ENCODE measurements around the gene UTS2R.

Gene UTS2R

GRCh38 chr17:82371333-82372248, at the start of gene UTS2R:
TSS of gene UTS2R (plus strand) at chr17:82371765. CDS start at chr17:82374325, 2,560 bp downstream.
- Histone ChIP-seq H3K27me3 (peaks cover 0 to 73% of the 10 kb centered on the region in 2 donors), H3K36me3 (no peaks in the 10 kb centered on the region), H3K4me3 (peak within 1 kb of the TSS; percentile 0 to 29), H3K27ac (no peak within 1 kb of the TSS), H3K9me3 (no peaks in the 10 kb centered on the region), H3K4me1 (peaks cover 0 to 25% (median 19%) of the 10 kb centered on the region in 4 donors)
- intact Hi-C loops (cut with DNase I; ENCODE audit: low total_unique reads) = no loop called here
- no peak for DNase-seq
- TF ChIP-seq CTCF (IDR thresholded peaks at IDR 0.05) = no peak

DNA sequence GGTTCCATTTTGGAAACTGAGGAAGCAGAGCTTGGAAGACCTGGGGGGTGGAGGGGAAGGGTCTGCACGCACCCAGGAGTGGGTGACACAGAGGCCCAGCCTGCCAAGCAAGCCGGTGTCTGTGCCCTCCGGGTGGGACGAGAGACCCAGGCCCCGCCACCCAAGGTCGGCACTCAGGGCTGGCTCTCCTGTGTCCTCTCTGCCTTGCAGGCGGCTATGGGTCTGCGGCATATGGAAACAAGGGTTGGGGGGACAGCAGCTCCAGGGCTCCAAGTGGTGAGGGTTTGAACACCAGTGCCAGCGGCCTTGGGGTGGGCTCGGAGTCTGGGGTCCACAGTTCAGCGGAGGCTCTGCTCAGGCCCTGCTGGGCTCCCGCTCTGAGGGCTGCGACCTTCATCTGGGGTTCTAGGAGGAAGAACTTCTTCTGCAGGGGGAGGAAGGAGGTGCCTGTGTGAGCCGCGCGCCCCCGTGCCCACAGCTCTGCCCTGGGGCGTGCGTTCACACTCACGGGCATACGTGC, 49.6 kb upstream of the UTS2R start:
- Histone ChIP-seq H3K27ac (no peak overlapping the region), H3K27me3 (peaks cover 0 to 64% of the 10 kb centered on the region in 2 donors), H3K4me1 (peaks cover 0 to 10% (median 5%) of the 10 kb centered on the region in 4 donors), H3K4me3 (no peak overlapping the region), H3K9me3 (no peaks in the 10 kb centered on the region), H3K36me3 (no peaks in the 10 kb centered on the region)
- intact Hi-C loops (cut with DNase I; ENCODE audit: low total_unique reads) = loop anchor here (2.0 kb wide), 1 partner anchor 115 kb away; no protein-coding TSS in a partner anchor
- TF ChIP-seq CTCF (IDR thresholded peaks at IDR 0.05) = no peak
- DNase-seq = no peak

DNA sequence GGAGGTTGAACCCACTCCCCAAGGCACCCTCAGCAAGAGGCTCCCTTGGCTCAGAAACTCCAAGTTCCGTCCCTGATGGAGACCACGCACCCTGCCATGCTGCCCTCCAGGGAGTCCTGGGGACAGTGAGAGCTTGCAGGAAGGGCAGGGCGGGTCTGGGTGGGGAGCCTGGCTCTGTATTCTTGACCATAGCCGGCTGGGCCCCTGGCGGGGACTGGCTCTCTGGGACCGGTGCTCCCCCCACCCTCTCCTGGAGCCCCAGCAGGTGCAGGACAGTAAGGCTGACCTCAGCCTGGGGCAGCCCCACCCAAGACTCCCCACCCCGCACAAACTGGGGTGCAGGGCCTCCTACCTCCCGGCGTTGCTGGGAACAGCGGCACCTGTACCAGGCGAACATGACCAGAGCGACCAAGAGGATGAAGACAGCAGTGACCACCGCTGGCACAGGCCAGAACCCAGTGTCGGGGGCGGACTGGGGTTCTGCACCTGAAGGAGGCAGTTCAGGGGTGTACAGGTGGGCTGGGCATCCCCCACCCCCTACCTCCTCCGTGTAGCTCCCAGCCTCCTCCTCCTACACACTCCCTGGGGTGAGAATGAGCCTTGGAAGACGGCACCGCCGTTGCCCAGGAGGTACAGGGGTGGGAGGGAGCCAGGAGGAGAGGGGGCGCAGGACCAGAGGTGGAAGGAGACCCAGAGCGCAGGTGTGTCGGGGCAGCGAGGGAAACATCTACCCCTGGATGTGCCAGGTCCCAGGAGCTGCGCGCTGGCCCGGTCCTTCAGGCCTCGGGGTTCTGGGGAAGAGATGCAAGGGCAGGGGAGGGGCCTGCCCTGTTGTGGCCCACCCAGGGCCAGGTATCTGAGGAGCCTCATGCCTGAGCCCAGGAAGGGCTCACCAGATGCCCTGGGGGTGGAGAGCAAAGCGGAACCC, 48.8 kb upstream of the UTS2R start:
- intact Hi-C loops (cut with DNase I; ENCODE audit: low total_unique reads) = no loop called here
- no peaks in the 10 kb centered on the region for H3K9me3 ChIP-seq
- no peak for TF ChIP-seq CTCF (IDR thresholded peaks at IDR 0.05)
- peaks cover 0 to 70% of the 10 kb centered on the region in 2 donors for H3K27me3 ChIP-seq
- DNase-seq = no peak
- peaks cover 0 to 10% (median 5%) of the 10 kb centered on the region in 4 donors for H3K4me1 ChIP-seq
- no peaks in the 10 kb centered on the region for H3K36me3 ChIP-seq
- H3K27ac ChIP-seq = no peak overlapping the region
- H3K4me3 ChIP-seq = no peak overlapping the region

GRCh38 chr17:82323514-82324234, 47.9 kb upstream of the UTS2R start:
- TF ChIP-seq CTCF (IDR thresholded peaks at IDR 0.05) = no peak
- Histone ChIP-seq H3K27me3 (peaks cover 0 to 78% of the 10 kb centered on the region in 2 donors), H3K36me3 (no peaks in the 10 kb centered on the region), H3K9me3 (no peaks in the 10 kb centered on the region), H3K27ac (no peak overlapping the region), H3K4me1 (peaks cover 0 to 10% (median 5%) of the 10 kb centered on the region in 4 donors), H3K4me3 (no peak overlapping the region)
- no peak for DNase-seq
- intact Hi-C loops (cut with DNase I; ENCODE audit: low total_unique reads) = no loop called here
